IPS-18c (cell line): ENCODE results near the gene B3GNT2.

ENCODE experiments used
- H3K4me3 ChIP-seq: 2 replicates; pipeline ENCODE4 v1.7.0; 2013; ENCODE audit warnings: low read depth, mild to moderate bottlenecking, low read length, moderate library complexity; ENCODE audit not compliant: insufficient read depth
- H3K9me3 ChIP-seq: one replicate; pipeline ENCODE4 v1.6.1; 2013; ENCODE audit warnings: mild to moderate bottlenecking, low read length, moderate library complexity; ENCODE audit not compliant: control insufficient read depth, insufficient read depth

Gene B3GNT2

GRCh38 chr2:62199392-62200125 lies 3.6 kb downstream of the B3GNT2 start:
- H3K4me3 ChIP-seq, result no peak overlapping the region
- no peaks in the 10 kb centered on the region for H3K9me3 ChIP-seq

- no peak overlapping the region for H3K4me3 ChIP-seq
- no peaks in the 10 kb centered on the region for H3K9me3 ChIP-seq
Observed at GRCh38 chr2:62200291-62200841, 4.5 kb downstream of the B3GNT2 start.

- no peak overlapping the region for H3K4me3 ChIP-seq
Observed at GRCh38 chr2:62200868-62201267, 5.0 kb downstream of the B3GNT2 start.

GRCh38 chr2:62201307-62201706 lies 5.4 kb downstream of the B3GNT2 start:
- Histone ChIP-seq H3K9me3 (no peaks in the 10 kb centered on the region), H3K4me3 (no peak overlapping the region)

More at GRCh38 chr2:62200868-62201267, 5.0 kb downstream of the B3GNT2 start:
- no peaks in the 10 kb centered on the region for H3K9me3 ChIP-seq

- no peaks in the 10 kb centered on the region for H3K9me3 ChIP-seq
- no peak overlapping the region for H3K4me3 ChIP-seq
Observed at GRCh38 chr2:62202019-62202722, 6.3 kb downstream of the B3GNT2 start.

GRCh38 chr2:62202729-62203128 lies 6.8 kb downstream of the B3GNT2 start:
- no peak overlapping the region for H3K4me3 ChIP-seq
- H3K9me3 ChIP-seq, result no peaks in the 10 kb centered on the region

GRCh38 chr2:62203459-62203858 lies 7.5 kb downstream of the B3GNT2 start:
- Histone ChIP-seq H3K9me3 (no peaks in the 10 kb centered on the region), H3K4me3 (no peak overlapping the region)

GRCh38 chr2:62204998-62205496 lies 9.1 kb downstream of the B3GNT2 start:
- H3K9me3 ChIP-seq, result peaks cover 1% of the 10 kb centered on the region

GRCh38 chr2:62205554-62205953 lies 9.6 kb downstream of the B3GNT2 start:
- peaks cover 2% of the 10 kb centered on the region for H3K9me3 ChIP-seq
- H3K4me3 ChIP-seq, result no peak overlapping the region

More at GRCh38 chr2:62204998-62205496, 9.1 kb downstream of the B3GNT2 start:
- H3K4me3 ChIP-seq, result no peak overlapping the region

- H3K4me3 ChIP-seq, result no peak overlapping the region
Observed at GRCh38 chr2:62206024-62206423, 10.1 kb downstream of the B3GNT2 start.

GRCh38 chr2:62207491-62207890 lies 11.6 kb downstream of the B3GNT2 start:
- Histone ChIP-seq H3K4me3 (no peak overlapping the region), H3K9me3 (peaks cover 2% of the 10 kb centered on the region)

More at GRCh38 chr2:62206024-62206423, 10.1 kb downstream of the B3GNT2 start:
- peaks cover 2% of the 10 kb centered on the region for H3K9me3 ChIP-seq

- no peak overlapping the region for H3K4me3 ChIP-seq
- H3K9me3 ChIP-seq, result peaks cover 2% of the 10 kb centered on the region
Observed at GRCh38 chr2:62208074-62208757, 12.3 kb downstream of the B3GNT2 start.

GRCh38 chr2:62208758-62209114 lies 12.8 kb downstream of the B3GNT2 start:
- Histone ChIP-seq H3K4me3 (no peak overlapping the region), H3K9me3 (peaks cover 2% of the 10 kb centered on the region)

- peaks cover 2% of the 10 kb centered on the region for H3K9me3 ChIP-seq
- no peak overlapping the region for H3K4me3 ChIP-seq
Observed at GRCh38 chr2:62209427-62209991, 13.6 kb downstream of the B3GNT2 start.

- Histone ChIP-seq H3K4me3 (no peak overlapping the region; the same call in 1 of the 2 replicates), H3K9me3 (no peaks in the 10 kb centered on the region)
Observed at GRCh38 chr2:62215306-62216064, 19.6 kb downstream of the B3GNT2 start.

- Histone ChIP-seq H3K4me3 (no peak overlapping the region), H3K9me3 (no peaks in the 10 kb centered on the region)
Observed at GRCh38 chr2:62216113-62216512, 20.2 kb downstream of the B3GNT2 start.
